Mammary epithelial cell (primary cell): ENCODE results near the gene ZNF98.

ENCODE experiments used
- CTCF ChIP-seq, 2 donors: IDR thresholded peaks in 1 of 2; conservative IDR thresholded peaks in 1 of 2; 2 replicates each; pipeline ENCODE4 v1.5.1; 2011 to 2012; ENCODE audit warnings: inconsistent platforms in 2 of 2, low read length in 2 of 2, mild to moderate bottlenecking in 2 of 2, control low read depth in 1 of 2, low read depth in 1 of 2; ENCODE audit not compliant: insufficient read depth in 1 of 2; ENCODE audit errors: extremely low read depth in 1 of 2
- EZH2 ChIP-seq: IDR thresholded peaks from 2 replicates; pipeline ENCODE4 v1.6.1; 2012; ENCODE audit warnings: low read length, inconsistent platforms, borderline replicate concordance

- TF ChIP-seq CTCF (conservative IDR thresholded peaks at IDR 0.05 in 1 of 2, IDR thresholded peaks at IDR 0.05 in 1 of 2; ENCODE audit: extremely low read depth in 1 of 2, insufficient read depth in 1 of 2, low read depth in 1 of 2, low read length in 2 of 2), result no peak
- no peak for TF ChIP-seq EZH2
Measured at GRCh38 chr19:22438011-22438410, 15.9 kb upstream of the ZNF98 start.
